SK-N-SH (cell line): ENCODE data around the gene SAMD1.

Source experiments
- EP300 ChIP-seq, 2 experiments: IDR thresholded peaks; 2 replicates each; pipeline versions ENCODE4 v1.4.0 to v1.6.1; 2012; ENCODE audit warnings: borderline replicate concordance in 1 of 2, low read depth in 1 of 2, low read length in 1 of 2
- MEF2A ChIP-seq: IDR thresholded peaks from 2 replicates; pipeline ENCODE4 v1.4.0; 2012; ENCODE audit warnings: low read depth, borderline replicate concordance
- POLR2AphosphoS5 ChIP-seq: IDR thresholded peaks from 2 replicates; pipeline ENCODE4 v1.6.1; 2012; ENCODE audit warnings: low read depth, low read length
- RAD21 ChIP-seq: IDR thresholded peaks from 2 replicates; pipeline ENCODE4 v1.6.1; 2012; ENCODE audit warnings: mild to moderate bottlenecking, low read length
- RFX5 ChIP-seq: IDR thresholded peaks from 2 replicates; pipeline ENCODE4 v1.6.1; 2012; ENCODE audit warnings: mild to moderate bottlenecking, improper control_type of control experiment, low read length
- TEAD4 ChIP-seq: IDR thresholded peaks from 2 replicates; pipeline ENCODE4 v1.4.0; 2012; ENCODE audit warnings: mild to moderate bottlenecking, borderline replicate concordance; ENCODE audit not compliant: insufficient read depth
- TF ChIP-seq, protein P1 (sequence below): fragments of 200-600 bp; sonication (generic); IDR thresholded peaks from 2 replicates; pipeline ENCODE4 v1.6.1; 2017; ENCODE audit warnings: antibody characterized with exemption, mild to moderate bottlenecking, moderate library complexity
- TF ChIP-seq, protein P2 (sequence below): IDR thresholded peaks from 2 replicates; pipeline ENCODE4 v1.4.0; 2012; ENCODE audit warnings: low read depth, borderline replicate concordance
- TF ChIP-seq, protein P3 (sequence below): IDR thresholded peaks from 2 replicates; pipeline ENCODE4 v1.4.0; 2012; ENCODE audit warnings: low read depth, borderline replicate concordance
- TF ChIP-seq, protein P4 (sequence below): fragments of 150-350 bp; IDR thresholded peaks from 2 replicates; pipeline ENCODE4 v1.6.1; 2017; ENCODE audit warnings: antibody characterized with exemption, low read length, low read depth, borderline replicate concordance
- TF ChIP-seq, protein P5 (sequence below): IDR thresholded peaks from 2 replicates; pipeline ENCODE4 v1.6.1; 2012; ENCODE audit warnings: mild to moderate bottlenecking, low read depth, low read length, moderate library complexity

DNA sequence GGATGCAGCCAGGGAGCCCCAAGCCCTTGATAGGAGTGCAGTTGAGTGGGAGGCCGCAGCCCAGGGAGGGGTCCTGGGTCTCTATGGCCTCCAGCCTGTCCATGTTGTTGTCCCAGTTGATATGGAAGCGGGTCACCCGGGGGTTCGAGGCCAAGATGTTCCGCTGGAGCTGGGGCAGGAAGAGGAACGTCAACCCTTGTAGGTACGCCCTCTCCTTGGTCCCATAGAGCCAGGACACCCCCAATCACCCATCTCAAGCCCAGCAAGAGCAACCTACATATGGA, 29.9 kb upstream of the SAMD1 start:
- TF ChIP-seq RFX5, result no peak
- TF ChIP-seq, protein P1, sequence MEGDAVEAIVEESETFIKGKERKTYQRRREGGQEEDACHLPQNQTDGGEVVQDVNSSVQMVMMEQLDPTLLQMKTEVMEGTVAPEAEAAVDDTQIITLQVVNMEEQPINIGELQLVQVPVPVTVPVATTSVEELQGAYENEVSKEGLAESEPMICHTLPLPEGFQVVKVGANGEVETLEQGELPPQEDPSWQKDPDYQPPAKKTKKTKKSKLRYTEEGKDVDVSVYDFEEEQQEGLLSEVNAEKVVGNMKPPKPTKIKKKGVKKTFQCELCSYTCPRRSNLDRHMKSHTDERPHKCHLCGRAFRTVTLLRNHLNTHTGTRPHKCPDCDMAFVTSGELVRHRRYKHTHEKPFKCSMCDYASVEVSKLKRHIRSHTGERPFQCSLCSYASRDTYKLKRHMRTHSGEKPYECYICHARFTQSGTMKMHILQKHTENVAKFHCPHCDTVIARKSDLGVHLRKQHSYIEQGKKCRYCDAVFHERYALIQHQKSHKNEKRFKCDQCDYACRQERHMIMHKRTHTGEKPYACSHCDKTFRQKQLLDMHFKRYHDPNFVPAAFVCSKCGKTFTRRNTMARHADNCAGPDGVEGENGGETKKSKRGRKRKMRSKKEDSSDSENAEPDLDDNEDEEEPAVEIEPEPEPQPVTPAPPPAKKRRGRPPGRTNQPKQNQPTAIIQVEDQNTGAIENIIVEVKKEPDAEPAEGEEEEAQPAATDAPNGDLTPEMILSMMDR, result no peak
- TF ChIP-seq POLR2AphosphoS5, result no peak
- TF ChIP-seq, protein P2, sequence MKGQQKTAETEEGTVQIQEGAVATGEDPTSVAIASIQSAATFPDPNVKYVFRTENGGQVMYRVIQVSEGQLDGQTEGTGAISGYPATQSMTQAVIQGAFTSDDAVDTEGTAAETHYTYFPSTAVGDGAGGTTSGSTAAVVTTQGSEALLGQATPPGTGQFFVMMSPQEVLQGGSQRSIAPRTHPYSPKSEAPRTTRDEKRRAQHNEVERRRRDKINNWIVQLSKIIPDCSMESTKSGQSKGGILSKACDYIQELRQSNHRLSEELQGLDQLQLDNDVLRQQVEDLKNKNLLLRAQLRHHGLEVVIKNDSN, result no peak
- TF ChIP-seq MEF2A, result no peak
- TF ChIP-seq RAD21, result no peak
- TF ChIP-seq EP300 (IDR thresholded peaks at IDR 0.05; ENCODE audit: borderline replicate concordance in 1 of 2, low read depth in 1 of 2, low read length in 1 of 2), result no peak
- TF ChIP-seq, protein P3, sequence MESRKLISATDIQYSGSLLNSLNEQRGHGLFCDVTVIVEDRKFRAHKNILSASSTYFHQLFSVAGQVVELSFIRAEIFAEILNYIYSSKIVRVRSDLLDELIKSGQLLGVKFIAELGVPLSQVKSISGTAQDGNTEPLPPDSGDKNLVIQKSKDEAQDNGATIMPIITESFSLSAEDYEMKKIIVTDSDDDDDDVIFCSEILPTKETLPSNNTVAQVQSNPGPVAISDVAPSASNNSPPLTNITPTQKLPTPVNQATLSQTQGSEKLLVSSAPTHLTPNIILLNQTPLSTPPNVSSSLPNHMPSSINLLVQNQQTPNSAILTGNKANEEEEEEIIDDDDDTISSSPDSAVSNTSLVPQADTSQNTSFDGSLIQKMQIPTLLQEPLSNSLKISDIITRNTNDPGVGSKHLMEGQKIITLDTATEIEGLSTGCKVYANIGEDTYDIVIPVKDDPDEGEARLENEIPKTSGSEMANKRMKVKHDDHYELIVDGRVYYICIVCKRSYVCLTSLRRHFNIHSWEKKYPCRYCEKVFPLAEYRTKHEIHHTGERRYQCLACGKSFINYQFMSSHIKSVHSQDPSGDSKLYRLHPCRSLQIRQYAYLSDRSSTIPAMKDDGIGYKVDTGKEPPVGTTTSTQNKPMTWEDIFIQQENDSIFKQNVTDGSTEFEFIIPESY, result no peak
- TF ChIP-seq TEAD4, result no peak
- TF ChIP-seq, protein P4, sequence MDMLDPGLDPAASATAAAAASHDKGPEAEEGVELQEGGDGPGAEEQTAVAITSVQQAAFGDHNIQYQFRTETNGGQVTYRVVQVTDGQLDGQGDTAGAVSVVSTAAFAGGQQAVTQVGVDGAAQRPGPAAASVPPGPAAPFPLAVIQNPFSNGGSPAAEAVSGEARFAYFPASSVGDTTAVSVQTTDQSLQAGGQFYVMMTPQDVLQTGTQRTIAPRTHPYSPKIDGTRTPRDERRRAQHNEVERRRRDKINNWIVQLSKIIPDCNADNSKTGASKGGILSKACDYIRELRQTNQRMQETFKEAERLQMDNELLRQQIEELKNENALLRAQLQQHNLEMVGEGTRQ, result no peak
- TF ChIP-seq, protein P5, sequence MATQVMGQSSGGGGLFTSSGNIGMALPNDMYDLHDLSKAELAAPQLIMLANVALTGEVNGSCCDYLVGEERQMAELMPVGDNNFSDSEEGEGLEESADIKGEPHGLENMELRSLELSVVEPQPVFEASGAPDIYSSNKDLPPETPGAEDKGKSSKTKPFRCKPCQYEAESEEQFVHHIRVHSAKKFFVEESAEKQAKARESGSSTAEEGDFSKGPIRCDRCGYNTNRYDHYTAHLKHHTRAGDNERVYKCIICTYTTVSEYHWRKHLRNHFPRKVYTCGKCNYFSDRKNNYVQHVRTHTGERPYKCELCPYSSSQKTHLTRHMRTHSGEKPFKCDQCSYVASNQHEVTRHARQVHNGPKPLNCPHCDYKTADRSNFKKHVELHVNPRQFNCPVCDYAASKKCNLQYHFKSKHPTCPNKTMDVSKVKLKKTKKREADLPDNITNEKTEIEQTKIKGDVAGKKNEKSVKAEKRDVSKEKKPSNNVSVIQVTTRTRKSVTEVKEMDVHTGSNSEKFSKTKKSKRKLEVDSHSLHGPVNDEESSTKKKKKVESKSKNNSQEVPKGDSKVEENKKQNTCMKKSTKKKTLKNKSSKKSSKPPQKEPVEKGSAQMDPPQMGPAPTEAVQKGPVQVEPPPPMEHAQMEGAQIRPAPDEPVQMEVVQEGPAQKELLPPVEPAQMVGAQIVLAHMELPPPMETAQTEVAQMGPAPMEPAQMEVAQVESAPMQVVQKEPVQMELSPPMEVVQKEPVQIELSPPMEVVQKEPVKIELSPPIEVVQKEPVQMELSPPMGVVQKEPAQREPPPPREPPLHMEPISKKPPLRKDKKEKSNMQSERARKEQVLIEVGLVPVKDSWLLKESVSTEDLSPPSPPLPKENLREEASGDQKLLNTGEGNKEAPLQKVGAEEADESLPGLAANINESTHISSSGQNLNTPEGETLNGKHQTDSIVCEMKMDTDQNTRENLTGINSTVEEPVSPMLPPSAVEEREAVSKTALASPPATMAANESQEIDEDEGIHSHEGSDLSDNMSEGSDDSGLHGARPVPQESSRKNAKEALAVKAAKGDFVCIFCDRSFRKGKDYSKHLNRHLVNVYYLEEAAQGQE, result no peak
